Suppressor macrophage (primary cell): ENCODE data around the gene ISCA1.

ENCODE experiments used
- DNase-seq, 4 experiments: peaks; one replicate each; pipeline ENCODE4 v3.0.0-alpha.2; 2020 to 2022

The ISCA1 gene

GRCh38 chr9:86282979-86283535 is 719 bp upstream of the ISCA1 start:
- DNase-seq: peak; percentile 58 to 75 (median 59)

GRCh38 chr9:86281593-86282076 is 703 bp downstream of the ISCA1 start:
- peak in 1 of 4 experiments; percentile 13 for DNase-seq

- DNase-seq: no peak
Observed at GRCh38 chr9:86280580-86280979, 1.8 kb downstream of the ISCA1 start.

- no peak for DNase-seq
Observed at GRCh38 chr9:86279839-86280238, 2.5 kb downstream of the ISCA1 start.

- DNase-seq: peak in 1 of 4 experiments; percentile 4
Observed at GRCh38 chr9:86277072-86277471, 5.3 kb downstream of the ISCA1 start.

GRCh38 chr9:86275962-86276361 is 6.4 kb downstream of the ISCA1 start:
- no peak for DNase-seq

- DNase-seq: no peak
Observed at GRCh38 chr9:86274821-86275643, 7.3 kb downstream of the ISCA1 start.

- DNase-seq: no peak
Observed at GRCh38 chr9:86272221-86272620, 10.1 kb downstream of the ISCA1 start.

- DNase-seq: no peak
Observed at GRCh38 chr9:86263876-86264275, 18.5 kb downstream of the ISCA1 start.

GRCh38 chr9:86262492-86262891 is 19.8 kb downstream of the ISCA1 start:
- DNase-seq: no peak

GRCh38 chr9:86259557-86259956 is 22.8 kb downstream of the ISCA1 start, which contains the start of gene C9orf153:
Gene C9orf153 (minus strand): TSS chr9:86259657. CDS start chr9:86229603, 30,054 bp downstream.
- no peak for DNase-seq

- no peak for DNase-seq
Observed at GRCh38 chr9:86257391-86257790, 24.9 kb downstream of the ISCA1 start.

- no peak for DNase-seq
Observed at GRCh38 chr9:86256653-86257052, 25.7 kb downstream of the ISCA1 start.

GRCh38 chr9:86253577-86253976 is 28.8 kb downstream of the ISCA1 start:
- no peak for DNase-seq

GRCh38 chr9:86252870-86253269 is 29.5 kb downstream of the ISCA1 start:
- no peak for DNase-seq

- no peak for DNase-seq
Observed at GRCh38 chr9:86250123-86250522, 32.2 kb downstream of the ISCA1 start.

GRCh38 chr9:86248746-86249145 is 33.6 kb downstream of the ISCA1 start:
- no peak for DNase-seq

GRCh38 chr9:86246752-86247161 is 35.6 kb downstream of the ISCA1 start:
- DNase-seq: peak in 1 of 4 experiments; percentile 3

- peak; percentile 1 to 55 (median 30) for DNase-seq
Observed at GRCh38 chr9:86242071-86242470, 40.3 kb downstream of the ISCA1 start.

GRCh38 chr9:86241216-86241615 is 41.1 kb downstream of the ISCA1 start:
- DNase-seq: no peak

GRCh38 chr9:86238861-86239770 is 43.2 kb downstream of the ISCA1 start:
- peak in 1 of 4 experiments; percentile 2 for DNase-seq

GRCh38 chr9:86230858-86231257 is 51.5 kb downstream of the ISCA1 start:
- no peak for DNase-seq

- no peak for DNase-seq
Observed at GRCh38 chr9:86222667-86223066, 59.7 kb downstream of the ISCA1 start.
